H1 (cell line): ENCODE data around the gene NAV3. TPM values are rescaled to one million over a fixed set of nuclear protein-coding genes. Genes with fewer than 3 reads are reported as not detected.

Source experiments
- USF2 ChIP-seq: IDR thresholded peaks from 2 replicates; pipeline ENCODE4 v1.6.1; 2011; ENCODE audit warnings: low read length, improper control_type of control experiment
- polyA plus RNA-seq, 7 experiments: library from polyadenylated mRNA; depleted of rRNA in 3 of 7; stranded (reverse) in 5 of 7; unstranded in 2 of 7; fragments of >200 nt in 5 of 7; fragments of 200-250 nt in 2 of 7; gene quantifications; 1 replicate in 5 of 7; 2 replicates in 1 of 7; 4 replicates in 1 of 7; pipeline versions ENCODE4 v1.2.1 to v1.2.3, GENCODE V29; 2011 to 2013; ENCODE audit warnings: missing spikeins in 2 of 7, mixed read lengths in 2 of 7
- total RNA-seq: library from RNA; stranded (reverse); fragmentation: NEBNext Ultra II Directional; extraction: Animal tissue kit (Norgen Biotek cat#: 25700); gene quantifications from 2 replicates; pipeline ENCODE4 v1.2.1, GENCODE V29; 2021

The NAV3 gene
- total and polyA plus RNA-seq, 2 of the 8 experiments (the other 6 are each of a cell fraction or from before 2014, with no cell fraction given): 0.47 to 5.0 TPM

GRCh38 chr12:77830583-77831351 lies at the start of gene NAV3 (continued):
- TF ChIP-seq USF2: no peak
